NCI-H748 (cell line): ENCODE results near the gene WDR6.

Experiments used
- DNase-seq: peaks from one replicate; lab custom pipeline; 2025; ENCODE audit not compliant: unreplicated experiment; lab: John Stamatoyannopoulos, UW

The WDR6 gene

DNA sequence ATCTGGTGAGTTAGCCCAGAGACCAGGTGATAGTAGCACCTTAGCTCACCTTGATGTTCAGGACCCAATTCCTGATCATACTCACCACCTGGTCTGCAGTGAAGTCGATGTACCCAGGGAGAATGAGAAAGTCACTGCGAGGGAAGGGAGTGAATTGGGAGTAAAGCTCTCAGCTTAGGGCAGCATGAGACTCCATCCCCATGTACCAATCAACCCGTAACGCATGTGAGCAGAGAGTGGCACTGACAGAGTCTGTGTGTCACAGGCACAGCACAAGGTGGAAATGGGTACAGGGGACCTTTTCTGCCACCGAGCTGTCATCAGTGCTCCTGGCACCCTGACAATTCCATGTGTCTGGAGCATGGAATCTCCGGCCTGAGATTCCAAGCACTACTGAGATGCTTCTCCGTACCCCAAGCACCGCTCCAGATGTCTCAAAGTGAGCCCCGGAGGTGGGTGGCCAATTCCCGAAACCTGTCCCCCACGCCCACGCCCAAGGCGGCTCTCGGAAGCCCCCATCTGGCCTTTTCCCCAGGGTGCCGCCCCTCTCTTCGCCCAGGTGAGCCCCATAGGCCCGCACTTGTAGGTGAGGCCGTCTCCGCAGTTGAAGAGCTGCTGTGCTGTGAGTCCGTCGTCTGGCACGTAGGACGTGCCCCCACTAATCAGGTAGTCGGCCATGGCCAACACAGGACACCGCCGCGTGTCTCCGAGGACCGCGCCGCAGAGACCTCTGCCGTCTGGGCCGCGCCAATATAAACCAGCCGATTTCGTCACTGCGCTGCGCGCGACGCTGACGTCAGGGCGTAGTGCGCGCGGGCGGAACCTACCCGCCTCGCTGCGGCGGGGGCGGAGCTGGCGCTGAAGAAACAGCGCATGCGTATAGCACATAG is 21.7 kb downstream of the WDR6 start, which contains the start of gene IMPDH2:
IMPDH2 (minus strand) TSS at position 726 of the 890 bp plus-strand sequence; CDS start at position 678, 48 bp downstream.
- DNase-seq, result peak; percentile 91

DNA sequence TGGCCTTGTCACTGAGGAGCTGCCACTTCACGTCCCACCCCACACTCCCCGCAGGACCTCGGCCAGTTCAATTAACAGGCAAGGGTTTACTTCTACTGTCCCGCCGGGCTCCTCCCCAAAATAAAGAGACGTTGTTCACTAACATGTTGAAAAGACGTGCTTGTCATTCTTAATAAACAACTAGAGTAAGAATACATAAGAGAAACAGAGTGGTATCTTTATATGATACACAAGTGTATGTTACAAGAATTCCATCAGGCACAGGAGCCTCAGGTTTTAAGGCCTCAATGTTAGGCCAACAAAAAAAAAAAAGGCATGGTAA is 22.3 kb downstream of the WDR6 start:
- no peak for DNase-seq

DNA sequence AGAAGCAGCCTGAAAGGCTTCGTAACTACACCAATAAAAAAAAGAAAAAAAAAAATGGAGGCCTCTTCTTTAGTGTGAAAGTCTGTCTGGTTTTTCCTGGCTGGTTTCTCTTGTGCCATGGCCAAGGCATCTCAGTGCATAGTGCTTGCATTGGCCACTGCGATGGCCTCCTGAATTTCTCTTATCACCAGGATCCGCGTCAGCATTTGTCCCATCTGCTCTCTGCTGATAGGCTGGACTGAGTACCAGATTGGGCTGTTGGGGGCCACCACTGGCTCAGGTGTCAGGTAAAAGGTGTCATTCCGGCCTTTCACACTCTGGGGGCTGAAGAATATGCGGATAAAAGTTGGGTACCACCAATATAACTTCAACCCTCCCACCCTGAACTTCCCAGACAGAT is 23.1 kb downstream of the WDR6 start:
- DNase-seq, result no peak

DNA sequence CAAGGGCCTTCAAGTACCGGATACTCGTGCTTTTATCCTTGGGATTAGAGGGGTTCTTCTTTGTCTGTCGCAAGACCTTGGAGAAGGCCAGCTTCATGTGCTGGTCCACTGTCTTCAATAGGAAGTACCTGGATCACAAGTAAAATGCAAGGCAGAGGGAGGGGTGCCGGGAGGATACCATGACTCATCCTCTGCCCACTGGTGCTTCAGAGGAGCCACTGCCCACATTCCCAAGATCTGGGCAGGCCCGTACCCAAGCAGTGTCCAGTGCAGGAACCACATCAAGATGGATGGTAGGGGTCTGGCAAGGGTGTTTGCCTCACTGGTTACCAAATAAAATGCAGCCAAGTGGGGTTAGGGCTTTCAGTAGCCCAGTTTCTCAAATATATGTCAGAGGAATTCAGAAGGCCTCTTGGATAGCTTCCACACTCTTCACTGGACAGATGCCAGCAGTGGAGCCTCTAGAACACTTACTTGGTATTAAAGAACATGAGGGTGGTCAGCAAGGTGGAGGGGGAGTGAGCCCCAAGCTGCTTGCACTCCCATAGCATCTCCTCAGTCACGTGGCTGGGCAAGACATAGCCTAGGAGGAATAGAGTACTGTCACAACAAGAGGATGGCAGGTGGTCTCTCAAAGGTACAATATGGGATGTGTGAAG is 25.6 kb downstream of the WDR6 start:
- DNase-seq, result no peak

DNA sequence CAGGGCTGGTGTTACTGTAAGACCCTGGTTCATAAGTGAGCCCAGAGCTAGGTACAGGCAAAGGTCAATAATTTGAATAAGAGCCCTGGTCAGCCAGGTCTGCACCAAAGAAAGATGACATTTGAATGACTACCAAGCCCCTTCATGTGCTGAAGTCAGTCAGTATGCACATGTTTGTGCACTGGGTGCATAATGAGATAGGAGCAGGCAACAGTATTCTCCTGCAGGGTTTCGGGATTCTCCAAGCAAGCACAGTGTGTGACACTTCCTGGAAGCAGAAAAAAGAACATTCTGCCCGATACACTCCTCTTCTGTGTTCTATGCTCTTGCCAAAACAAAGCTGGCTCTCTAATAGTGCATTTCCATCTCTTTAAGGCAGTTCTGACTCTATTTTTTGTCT is 27.5 kb downstream of the WDR6 start:
- no peak for DNase-seq

DNA sequence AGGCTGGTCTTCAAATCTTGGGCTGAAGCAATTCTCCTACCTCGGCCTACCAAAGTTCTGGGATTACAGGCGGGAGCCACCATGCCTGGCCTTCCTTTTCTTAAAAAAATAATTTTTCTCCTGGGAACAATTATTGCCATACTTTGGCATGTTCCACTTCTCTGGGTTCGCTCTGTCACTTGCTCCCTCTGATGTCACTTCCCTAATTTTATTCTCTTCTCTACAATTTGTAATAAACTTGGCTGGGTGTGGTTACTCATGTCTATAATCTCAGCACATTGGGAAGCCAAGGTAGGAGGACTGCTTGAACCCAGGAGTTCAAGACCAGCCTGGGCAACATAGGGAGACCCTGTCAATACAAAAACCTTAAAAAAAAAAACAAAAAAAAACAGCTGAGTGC is 28.1 kb downstream of the WDR6 start:
- no peak for DNase-seq

DNA sequence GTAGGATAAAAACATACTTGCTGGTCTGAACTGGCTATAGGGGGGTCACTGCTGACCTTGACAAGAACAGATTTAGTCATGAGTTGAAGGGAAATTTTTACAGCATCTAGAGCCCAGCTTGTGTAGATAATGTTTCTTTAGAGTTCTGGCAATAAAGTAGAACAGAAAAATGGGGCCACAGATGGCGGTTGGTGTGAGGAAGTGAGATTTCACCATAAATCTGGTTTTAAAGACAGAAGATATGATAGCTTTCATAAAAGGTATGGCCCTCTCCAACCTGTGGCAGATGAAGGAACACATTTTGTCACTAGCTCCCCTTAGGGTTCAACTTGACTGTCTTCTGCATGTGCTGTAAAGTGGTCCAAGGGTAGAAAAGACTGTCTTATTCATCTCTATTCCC is 46.4 kb downstream of the WDR6 start:
- DNase-seq, result no peak

DNA sequence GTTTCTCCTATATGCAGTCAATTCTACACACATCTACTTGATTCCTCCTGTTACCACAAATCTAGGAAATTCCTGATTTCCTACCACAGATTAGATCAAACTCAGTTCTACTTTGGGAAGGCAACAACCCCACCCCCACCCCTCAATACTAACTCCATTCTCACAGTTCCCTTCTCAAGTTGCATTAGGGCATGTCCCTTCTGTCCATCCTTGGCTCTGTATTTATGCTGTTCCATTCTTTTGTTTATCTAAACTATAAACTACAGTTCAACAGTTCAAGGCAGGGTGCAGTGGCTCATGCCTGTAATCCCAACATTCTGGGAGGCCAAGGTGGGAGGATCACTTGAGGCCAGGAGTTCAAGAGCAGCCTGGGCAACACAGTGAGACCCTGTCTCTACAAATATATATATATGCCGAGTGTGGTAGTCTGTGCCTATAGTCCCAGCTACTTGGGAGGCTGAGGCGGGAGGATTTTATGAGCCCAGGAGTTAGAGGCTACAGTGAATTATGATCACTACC is 47.2 kb downstream of the WDR6 start:
- DNase-seq, result no peak

DNA sequence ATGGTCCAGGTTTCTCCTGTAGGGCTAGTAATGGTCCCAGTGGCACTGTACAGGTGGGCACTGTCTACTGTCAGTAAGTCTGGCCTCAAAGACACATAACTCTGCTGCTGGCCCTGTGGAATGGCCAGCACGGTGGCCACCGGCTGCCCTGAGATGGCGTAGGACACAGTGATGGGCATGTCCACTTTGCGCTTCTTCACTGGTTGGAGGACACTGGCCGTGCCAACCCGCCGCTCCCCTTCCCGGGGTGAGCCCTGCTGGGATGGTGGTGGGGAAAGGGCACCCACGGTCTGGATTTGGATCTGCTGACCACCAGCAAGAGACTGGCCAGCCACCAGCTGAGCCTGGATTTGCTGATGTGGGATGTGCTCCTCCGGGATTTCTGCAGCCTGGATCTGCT is 50.1 kb downstream of the WDR6 start:
- DNase-seq, result no peak

DNA sequence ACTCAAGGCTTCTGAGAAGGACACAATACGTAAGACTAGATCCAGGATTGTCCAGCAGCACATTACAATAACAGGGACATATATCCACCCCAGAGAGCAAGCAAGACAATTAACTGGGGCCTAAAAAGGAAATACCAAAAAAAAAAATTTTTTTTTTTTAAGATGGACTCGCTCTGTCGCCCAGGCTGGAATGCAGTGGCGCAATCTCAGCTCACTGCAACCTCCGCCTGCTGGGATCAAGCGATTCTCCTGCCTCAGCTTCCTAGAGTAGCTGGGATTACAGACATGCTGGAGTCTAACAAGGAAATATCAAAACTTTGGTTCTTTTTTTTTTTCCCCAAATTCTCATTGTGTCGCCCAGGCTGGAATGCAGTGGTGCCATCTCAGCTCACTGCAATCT is 50.8 kb downstream of the WDR6 start:
- DNase-seq, result no peak
